Kasumi-1 (cell line): ENCODE results near the gene MRGPRD.

Experiments used
- DNase-seq, 2 experiments: peaks; one replicate each; lab custom pipeline; 2025; lab: John Stamatoyannopoulos, UW

Gene MRGPRD

GRCh38 chr11:68946416-68947090, 34.2 kb downstream of the MRGPRD start:
- DNase-seq, result no peak

GRCh38 chr11:68942751-68943271, 38.0 kb downstream of the MRGPRD start:
- DNase-seq, result peak; percentile 54 to 69

- DNase-seq, result no peak
Observed at GRCh38 chr11:68942095-68942620, 38.6 kb downstream of the MRGPRD start.

- no peak for DNase-seq
Observed at GRCh38 chr11:68941324-68942094, 39.3 kb downstream of the MRGPRD start.

- no peak for DNase-seq
Observed at GRCh38 chr11:68940651-68941323, 40.0 kb downstream of the MRGPRD start.

GRCh38 chr11:68939583-68940555, 40.9 kb downstream of the MRGPRD start:
- peak; percentile 27 to 68 for DNase-seq

- no peak for DNase-seq
Observed at GRCh38 chr11:68938816-68939582, 41.8 kb downstream of the MRGPRD start.

- no peak for DNase-seq
Observed at GRCh38 chr11:68938088-68938487, 42.7 kb downstream of the MRGPRD start.

- DNase-seq, result no peak
Observed at GRCh38 chr11:68936676-68937620, 43.8 kb downstream of the MRGPRD start.

GRCh38 chr11:68936358-68936636, 44.5 kb downstream of the MRGPRD start:
- no peak for DNase-seq

GRCh38 chr11:68935516-68936357, 45.0 kb downstream of the MRGPRD start:
- no peak for DNase-seq

GRCh38 chr11:68935066-68935465, 45.7 kb downstream of the MRGPRD start:
- DNase-seq, result no peak

- DNase-seq, result no peak
Observed at GRCh38 chr11:68934666-68935065, 46.1 kb downstream of the MRGPRD start.

- DNase-seq, result no peak
Observed at GRCh38 chr11:68934321-68934645, 46.5 kb downstream of the MRGPRD start.

- no peak for DNase-seq
Observed at GRCh38 chr11:68933605-68934320, 47.0 kb downstream of the MRGPRD start.

- no peak for DNase-seq
Observed at GRCh38 chr11:68932933-68933577, 47.7 kb downstream of the MRGPRD start.

- no peak for DNase-seq
Observed at GRCh38 chr11:68932358-68932757, 48.4 kb downstream of the MRGPRD start.

- DNase-seq, result no peak
Observed at GRCh38 chr11:68931911-68932310, 48.9 kb downstream of the MRGPRD start.
